A549 (cell line): ENCODE results near the gene BICC1.

Experiments
- HOXA7 ChIP-seq: fragments of 250-450 bp; sonication (Bioruptor Pico); IDR thresholded peaks from 2 replicates; pipeline ENCODE4 v1.5.0; 2020; ENCODE audit warnings: mild to moderate bottlenecking, moderate library complexity
- HOXB5 ChIP-seq: fragments of 250-450 bp; sonication (Bioruptor Pico); IDR thresholded peaks from 2 replicates; pipeline ENCODE4 v1.5.0; 2020; ENCODE audit warnings: mild to moderate bottlenecking, moderate library complexity
- JUNB ChIP-seq: fragments of >200 bp; sonication (Bioruptor Twin); formaldehyde crosslinking; IDR thresholded peaks from 2 replicates; pipeline ENCODE4 v1.6.1; 2016
- NR3C1 ChIP-seq: fragments of >200 bp; sonication (Bioruptor Twin); formaldehyde crosslinking; IDR thresholded peaks from 3 replicates; pipeline ENCODE4 v1.6.1; 2017
- POLR2A ChIP-seq: IDR thresholded peaks from 2 replicates; pipeline ENCODE4 v1.6.1; 2012; ENCODE audit warnings: mild to moderate bottlenecking, low read length
- TF ChIP-seq, protein P1 (sequence below): fragments of >200 bp; sonication (Bioruptor Twin); formaldehyde crosslinking; IDR thresholded peaks from 3 replicates; pipeline ENCODE4 v1.5.1; 2016
- TF ChIP-seq, protein P2 (sequence below): fragments of 250-450 bp; sonication (Bioruptor Pico); IDR thresholded peaks from 2 replicates; pipeline ENCODE4 v1.5.0; 2021; ENCODE audit warnings: mild to moderate bottlenecking, moderate library complexity, borderline replicate concordance
- TF ChIP-seq, protein P3 (sequence below): fragments of 450-650 bp; IDR thresholded peaks from 2 replicates; pipeline ENCODE4 v1.6.1; 2014; ENCODE audit warnings: antibody characterized with exemption
- TF ChIP-seq, protein P4 (sequence below): fragments of 200-600 bp; sonication (generic); IDR thresholded peaks from 2 replicates; pipeline ENCODE4 v1.6.1; 2016; ENCODE audit warnings: antibody characterized with exemption, mild to moderate bottlenecking, moderate library complexity

DNA sequence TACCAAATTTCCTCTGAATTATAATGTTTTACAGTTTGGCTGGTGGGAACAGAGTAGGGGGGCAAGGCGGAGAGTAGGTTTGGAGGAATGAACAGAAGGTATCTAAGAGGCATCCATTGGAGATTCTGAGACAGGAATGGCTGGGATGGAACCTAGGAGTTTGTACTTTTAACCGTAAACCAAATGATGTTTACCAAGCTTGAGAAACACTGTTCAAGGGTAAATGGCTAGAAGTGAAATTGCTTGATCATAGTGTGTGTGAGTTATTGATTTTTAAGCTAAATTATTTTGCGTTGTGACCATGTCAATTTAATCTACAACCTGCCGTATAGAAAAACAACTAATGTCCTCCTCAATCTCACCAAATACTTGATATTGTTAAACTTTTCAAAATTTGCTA lies 357.4 kb downstream of the BICC1 start:
- TF ChIP-seq, protein P1, sequence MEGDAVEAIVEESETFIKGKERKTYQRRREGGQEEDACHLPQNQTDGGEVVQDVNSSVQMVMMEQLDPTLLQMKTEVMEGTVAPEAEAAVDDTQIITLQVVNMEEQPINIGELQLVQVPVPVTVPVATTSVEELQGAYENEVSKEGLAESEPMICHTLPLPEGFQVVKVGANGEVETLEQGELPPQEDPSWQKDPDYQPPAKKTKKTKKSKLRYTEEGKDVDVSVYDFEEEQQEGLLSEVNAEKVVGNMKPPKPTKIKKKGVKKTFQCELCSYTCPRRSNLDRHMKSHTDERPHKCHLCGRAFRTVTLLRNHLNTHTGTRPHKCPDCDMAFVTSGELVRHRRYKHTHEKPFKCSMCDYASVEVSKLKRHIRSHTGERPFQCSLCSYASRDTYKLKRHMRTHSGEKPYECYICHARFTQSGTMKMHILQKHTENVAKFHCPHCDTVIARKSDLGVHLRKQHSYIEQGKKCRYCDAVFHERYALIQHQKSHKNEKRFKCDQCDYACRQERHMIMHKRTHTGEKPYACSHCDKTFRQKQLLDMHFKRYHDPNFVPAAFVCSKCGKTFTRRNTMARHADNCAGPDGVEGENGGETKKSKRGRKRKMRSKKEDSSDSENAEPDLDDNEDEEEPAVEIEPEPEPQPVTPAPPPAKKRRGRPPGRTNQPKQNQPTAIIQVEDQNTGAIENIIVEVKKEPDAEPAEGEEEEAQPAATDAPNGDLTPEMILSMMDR: no peak
- TF ChIP-seq JUNB (no peak), HOXA7 (CRISPR knock-in tag) (no peak), POLR2A (no peak), HOXB5 (no peak), NR3C1 (no peak)
- TF ChIP-seq, protein P2, sequence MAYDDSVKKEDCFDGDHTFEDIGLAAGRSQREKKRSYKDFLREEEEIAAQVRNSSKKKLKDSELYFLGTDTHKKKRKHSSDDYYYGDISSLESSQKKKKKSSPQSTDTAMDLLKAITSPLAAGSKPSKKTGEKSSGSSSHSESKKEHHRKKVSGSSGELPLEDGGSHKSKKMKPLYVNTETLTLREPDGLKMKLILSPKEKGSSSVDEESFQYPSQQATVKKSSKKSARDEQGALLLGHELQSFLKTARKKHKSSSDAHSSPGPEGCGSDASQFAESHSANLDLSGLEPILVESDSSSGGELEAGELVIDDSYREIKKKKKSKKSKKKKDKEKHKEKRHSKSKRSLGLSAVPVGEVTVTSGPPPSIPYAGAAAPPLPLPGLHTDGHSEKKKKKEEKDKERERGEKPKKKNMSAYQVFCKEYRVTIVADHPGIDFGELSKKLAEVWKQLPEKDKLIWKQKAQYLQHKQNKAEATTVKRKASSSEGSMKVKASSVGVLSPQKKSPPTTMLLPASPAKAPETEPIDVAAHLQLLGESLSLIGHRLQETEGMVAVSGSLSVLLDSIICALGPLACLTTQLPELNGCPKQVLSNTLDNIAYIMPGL: no peak
- TF ChIP-seq, protein P3, sequence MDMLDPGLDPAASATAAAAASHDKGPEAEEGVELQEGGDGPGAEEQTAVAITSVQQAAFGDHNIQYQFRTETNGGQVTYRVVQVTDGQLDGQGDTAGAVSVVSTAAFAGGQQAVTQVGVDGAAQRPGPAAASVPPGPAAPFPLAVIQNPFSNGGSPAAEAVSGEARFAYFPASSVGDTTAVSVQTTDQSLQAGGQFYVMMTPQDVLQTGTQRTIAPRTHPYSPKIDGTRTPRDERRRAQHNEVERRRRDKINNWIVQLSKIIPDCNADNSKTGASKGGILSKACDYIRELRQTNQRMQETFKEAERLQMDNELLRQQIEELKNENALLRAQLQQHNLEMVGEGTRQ: no peak
- TF ChIP-seq, protein P4, sequence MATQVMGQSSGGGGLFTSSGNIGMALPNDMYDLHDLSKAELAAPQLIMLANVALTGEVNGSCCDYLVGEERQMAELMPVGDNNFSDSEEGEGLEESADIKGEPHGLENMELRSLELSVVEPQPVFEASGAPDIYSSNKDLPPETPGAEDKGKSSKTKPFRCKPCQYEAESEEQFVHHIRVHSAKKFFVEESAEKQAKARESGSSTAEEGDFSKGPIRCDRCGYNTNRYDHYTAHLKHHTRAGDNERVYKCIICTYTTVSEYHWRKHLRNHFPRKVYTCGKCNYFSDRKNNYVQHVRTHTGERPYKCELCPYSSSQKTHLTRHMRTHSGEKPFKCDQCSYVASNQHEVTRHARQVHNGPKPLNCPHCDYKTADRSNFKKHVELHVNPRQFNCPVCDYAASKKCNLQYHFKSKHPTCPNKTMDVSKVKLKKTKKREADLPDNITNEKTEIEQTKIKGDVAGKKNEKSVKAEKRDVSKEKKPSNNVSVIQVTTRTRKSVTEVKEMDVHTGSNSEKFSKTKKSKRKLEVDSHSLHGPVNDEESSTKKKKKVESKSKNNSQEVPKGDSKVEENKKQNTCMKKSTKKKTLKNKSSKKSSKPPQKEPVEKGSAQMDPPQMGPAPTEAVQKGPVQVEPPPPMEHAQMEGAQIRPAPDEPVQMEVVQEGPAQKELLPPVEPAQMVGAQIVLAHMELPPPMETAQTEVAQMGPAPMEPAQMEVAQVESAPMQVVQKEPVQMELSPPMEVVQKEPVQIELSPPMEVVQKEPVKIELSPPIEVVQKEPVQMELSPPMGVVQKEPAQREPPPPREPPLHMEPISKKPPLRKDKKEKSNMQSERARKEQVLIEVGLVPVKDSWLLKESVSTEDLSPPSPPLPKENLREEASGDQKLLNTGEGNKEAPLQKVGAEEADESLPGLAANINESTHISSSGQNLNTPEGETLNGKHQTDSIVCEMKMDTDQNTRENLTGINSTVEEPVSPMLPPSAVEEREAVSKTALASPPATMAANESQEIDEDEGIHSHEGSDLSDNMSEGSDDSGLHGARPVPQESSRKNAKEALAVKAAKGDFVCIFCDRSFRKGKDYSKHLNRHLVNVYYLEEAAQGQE: no peak
